HG02763 (cell line): ENCODE measurements around the gene B3GAT1.

Experiments
- ATAC-seq: cut with Tn5 transposase; IDR thresholded peaks from one replicate; pipeline ENCODE4 v1.9.1; 2021; ENCODE audit warnings: mild to moderate bottlenecking, moderate library complexity; ENCODE audit not compliant: unreplicated experiment

The B3GAT1 gene

DNA sequence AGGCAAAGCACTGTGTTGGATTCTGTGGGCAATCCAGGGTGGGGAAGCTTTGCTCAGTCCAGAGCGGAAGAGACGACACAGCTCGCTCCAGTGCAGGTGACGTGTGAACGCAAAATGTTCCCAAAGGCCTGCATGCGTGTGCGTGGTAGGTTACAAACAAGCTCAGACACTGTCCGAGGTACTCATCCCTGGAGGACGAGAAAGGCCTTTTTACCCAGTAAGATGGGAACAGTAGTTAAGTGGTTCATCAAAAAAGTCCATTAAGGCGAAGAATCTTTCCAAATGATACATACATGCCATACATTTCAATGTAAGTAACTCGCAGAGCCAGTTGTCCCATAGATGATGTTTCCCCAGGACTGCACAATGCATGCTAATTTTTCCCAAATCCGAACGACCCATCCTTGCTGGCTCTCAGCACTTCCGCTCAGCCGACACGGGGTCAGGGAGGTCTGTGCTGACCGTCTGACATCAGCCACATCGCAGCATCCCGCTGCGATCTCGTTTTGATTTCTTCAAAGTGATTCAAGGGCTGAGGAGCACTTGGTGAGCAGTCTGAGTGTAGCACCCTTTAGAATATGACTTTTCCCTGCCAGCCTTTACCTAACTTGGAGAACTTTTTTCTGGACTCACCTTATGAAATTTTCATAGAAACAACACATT, 19.0 kb downstream of the B3GAT1 start:
- no peak for ATAC-seq

DNA sequence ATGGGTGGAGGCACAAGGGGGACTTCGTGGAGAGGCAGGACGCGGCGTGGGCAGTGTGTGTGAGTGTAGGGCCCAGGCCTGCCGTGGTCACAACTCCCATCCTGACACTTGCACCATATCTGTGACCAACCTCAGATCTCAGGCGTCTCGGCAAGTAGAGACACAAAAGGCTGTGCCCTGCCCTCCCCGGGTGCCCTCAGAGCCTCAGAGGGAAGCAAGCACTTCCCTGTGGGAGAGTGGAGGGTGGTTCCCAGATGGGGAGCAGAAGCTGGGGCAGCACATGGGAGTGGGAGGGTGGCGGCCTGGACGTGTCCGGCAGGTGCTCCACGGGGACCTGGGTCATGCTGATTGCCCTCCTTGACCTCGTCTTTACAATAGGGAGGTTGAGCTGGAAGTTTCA, 20.4 kb downstream of the B3GAT1 start:
- no peak for ATAC-seq

DNA sequence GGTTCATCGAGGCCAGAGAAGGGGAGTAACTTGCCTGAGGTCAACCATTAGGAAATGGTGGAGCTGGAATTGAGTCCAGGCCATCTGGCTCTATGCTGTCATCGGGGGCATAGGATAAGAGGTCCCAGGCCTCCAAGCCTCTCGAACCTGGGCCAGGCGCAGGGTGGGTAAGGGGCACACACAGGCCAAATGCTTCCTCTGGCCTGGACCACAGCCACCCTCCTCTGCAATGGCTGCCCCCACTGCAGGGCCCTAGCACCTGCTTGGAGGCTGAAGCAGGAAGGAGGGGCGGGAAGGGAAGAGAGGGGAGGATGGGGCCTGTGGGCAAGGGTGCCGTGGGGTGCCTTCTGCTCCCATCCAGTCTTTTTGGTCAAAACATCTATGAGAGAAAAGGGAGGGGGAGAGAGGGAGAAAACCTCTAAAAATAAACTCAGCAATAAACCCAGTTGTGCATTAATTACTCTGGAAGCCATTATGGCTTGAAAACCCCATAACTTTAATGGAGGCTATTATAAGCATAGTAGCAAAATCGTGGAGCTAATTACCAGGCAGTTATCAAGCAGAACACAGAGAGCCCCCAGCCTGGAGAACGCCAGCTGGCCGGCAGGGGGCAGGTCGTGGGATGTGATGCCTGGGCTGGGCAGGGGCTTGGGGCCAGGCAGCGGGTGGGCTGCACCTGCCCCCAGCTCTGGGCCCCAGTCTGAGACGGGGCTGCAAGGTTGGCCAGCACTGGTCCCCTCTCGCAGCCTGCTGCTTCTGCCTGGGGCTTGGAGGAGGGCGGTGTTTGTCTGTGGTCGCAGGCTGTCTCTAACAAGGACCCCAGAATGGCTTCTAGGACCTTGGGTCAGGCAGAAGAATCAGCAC, 21.1 kb downstream of the B3GAT1 start:
- no peak for ATAC-seq

DNA sequence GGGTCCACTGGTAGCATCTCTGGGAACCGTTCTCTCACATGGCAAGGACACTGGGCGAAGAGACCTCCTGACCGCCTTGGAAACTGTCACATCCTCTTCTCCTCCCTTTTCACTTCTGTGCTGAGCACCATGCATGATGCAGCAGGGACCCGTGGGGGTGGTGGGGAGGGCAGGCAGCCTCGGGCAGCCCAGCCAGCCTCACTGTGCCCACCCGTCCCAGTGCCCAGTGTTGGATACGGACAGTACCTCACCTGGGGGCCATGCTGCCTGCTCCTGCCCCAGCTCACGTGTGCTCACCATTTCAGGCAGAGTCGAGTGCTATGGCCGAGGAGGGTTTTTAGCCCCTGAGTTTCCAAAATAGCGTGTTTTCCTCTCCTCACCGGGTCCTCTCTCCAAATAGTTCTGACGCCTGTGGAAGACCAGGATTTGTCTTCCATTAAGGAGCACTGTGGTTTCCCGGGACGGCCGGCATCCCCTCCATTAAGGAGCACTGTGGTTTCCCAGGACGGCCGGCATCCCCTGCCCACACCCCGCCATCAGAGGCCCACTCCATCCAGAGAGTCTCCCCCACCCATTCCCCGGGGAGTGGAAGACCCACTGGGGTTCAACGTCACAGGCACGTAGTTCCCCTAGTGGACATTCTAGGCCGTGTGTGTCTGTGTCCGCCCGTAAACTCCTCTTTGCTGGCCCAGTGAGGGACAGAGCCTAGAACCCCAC, 22.4 kb downstream of the B3GAT1 start:
- no peak for ATAC-seq

DNA sequence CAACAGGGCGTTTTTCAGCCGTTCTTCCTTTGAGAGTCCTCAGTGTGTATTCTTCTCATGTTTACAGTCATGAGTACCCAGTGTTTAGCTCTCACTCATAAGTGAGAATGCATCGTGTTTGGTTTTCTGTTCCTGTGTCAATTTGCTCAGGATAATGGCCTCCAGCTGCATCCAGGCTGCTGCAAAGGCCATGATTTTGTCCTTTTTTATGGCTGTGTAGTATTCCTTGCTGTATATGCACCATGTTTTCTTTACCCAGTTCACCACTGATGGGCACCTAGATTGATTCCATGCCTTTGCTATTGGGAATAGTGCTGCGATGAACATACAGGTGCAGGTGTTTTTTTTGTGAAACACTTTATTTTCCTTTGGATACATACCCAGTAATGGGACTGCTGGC, 23.5 kb downstream of the B3GAT1 start:
- ATAC-seq: no peak

DNA sequence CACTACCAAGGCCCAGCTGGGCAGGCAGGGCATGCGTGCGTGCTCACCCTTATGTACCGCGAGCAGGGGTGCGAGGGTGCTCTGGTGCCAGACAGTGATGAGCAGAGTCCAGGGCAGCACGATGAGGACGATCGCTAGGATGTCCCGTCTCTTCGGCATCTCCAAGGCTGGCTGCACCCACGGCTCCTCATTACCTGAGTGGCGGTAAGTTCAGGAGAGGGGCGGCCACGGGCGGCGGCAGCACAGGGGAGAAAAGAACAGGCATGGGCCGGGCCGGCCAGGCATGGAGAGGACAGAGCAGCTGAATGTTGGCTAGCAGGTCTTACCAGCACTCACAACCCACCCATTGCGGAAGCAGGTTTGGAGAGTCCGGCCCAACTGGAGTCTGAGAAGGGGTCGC, 24.5 kb downstream of the B3GAT1 start:
- ATAC-seq: no peak

DNA sequence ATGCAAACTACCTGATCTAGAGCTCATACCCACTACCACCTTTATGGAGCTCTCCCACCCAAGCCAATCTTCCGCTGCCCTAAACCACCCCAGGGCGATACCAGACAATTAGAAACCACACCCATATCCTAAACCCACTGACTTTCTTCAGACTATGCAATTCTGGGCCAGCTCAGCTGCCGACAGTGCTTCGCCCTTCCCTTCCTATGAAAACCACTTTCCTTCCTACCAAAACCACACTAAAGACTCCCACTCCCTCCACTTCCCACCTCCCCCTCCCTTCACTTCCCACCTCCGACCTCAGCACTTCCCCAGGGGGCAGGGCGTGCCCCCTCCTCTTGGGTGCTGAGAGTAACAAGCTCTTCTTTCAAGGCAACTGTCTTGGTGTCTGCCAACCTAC, 25.1 kb downstream of the B3GAT1 start:
- ATAC-seq: no peak

DNA sequence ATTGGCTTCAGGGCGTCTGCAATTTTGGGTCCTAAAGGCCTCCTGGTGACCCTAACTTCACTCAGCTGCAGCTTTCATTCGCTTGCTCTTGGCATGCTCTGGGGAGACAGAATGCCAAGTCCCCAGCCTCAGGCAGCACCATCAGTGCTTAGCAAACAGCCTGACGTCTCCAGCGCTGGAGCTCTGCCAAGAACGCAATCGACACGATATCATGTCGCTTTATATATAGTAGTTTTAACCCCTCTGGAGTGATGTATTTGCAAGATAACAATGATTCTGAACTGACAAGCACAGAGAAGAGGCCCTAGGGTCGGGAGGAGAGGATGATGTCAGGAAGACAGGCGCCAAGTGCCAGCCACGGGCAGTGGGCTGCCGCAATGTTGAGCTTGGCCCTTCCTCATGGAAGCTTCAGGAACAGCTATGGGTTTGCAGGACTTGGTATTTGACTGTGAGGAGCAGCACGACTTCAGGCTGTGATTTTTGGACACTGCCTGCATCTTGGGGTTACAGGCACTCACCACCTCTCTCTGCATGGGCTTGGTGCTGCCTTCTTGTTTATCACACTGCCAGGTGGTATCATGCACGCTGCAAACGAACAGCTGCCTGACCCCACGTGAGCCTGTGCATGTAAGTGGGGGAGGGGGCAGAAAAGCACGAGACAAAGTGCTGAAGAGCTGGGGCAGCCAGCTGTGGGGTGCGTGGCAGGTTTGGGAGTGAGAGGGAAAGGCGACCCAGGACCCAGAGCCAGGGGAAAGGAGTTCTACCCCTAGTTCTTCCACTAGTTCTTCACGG, 26.1 kb downstream of the B3GAT1 start:
- no peak for ATAC-seq

DNA sequence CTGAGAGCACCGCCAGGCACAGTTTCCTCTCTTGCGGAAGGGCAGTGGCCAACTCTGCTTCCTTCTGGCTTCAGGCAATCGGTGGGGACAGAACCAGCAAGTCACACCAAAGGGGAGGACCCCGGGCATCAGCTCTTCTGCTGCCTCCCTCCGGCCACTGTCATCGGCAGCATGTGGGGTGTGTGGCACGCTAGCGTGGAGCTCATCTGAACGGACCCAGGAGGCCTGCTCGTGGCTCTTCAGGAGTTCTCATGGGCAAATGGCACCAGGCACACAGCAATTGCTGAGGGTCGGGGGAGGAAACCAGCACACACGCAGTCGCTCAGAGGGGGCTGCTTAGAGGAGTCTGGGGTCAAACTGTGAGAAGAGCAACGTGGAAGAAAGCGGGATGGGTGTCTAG, 26.9 kb downstream of the B3GAT1 start:
- ATAC-seq: no peak

DNA sequence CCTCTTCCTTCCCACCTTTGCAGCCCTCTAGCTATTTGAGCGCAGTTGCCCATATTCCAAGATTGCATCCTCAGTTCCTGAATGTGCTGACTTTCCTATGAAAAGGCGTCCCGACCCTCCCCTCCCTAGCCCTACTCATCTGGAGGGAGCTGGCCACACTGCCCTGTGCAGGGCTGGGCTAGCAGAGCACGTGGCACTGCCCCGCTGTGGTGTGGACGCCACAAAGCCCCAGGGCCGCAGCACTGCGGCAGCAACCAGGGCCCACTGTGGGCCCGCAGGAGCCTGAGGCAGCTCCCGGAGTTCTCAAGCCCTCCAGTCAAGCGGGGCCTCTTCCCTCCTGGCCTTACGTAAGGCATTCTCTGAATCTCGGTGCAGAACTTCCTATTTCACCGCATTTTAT, 27.6 kb downstream of the B3GAT1 start:
- no peak for ATAC-seq

DNA sequence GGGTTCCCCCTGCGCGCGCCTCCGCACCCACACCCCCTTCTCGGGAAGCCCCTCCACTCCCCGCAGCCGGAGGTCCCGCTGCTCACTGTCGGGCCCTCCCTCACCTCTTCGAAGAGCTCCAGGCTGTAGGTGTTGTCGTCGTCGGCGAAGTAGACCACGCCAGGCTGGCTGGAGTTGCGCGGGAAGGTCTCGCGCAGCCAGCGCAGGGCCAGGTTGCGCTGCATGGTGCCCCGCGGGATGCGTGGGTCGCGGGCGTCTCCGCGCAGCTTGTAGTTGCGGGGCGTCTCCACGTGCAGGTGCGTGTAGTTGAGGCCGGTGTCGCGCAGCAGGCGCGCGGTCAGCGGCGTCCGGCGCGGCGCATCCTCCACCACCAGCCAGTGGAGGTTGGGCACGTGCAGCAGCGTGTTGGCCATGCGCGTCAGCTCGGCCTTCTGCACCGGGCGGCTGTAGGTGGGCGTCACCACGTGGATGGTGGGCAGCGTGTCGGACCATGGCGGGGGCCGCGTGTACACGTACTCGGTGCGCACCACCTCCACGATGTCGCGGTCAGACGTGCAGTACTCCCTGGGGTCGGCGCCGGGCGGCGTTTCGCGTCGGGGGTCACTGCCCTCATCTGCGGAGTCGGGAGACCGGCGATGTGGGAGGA, 28.3 kb downstream of the B3GAT1 start:
- no peak for ATAC-seq

DNA sequence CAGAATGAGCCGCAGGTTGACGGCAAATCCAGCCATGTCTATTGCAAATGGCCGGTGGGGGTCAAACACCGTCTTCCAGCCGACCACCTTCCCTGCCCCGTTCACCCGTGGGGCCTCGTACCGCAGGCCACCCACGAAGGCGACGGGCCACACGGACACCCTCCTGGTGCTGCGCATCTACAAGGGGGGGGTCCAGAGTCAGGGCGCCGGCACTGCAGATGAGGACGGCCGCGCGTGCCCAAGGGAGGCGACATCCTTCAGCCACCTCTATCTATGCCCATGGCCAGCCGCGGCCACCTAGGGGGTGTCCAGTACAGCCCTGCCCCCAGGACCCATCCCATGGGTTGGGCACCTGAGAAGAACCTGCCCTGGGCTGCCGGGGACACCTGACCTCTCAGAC, 29.2 kb downstream of the B3GAT1 start:
- no peak for ATAC-seq

DNA sequence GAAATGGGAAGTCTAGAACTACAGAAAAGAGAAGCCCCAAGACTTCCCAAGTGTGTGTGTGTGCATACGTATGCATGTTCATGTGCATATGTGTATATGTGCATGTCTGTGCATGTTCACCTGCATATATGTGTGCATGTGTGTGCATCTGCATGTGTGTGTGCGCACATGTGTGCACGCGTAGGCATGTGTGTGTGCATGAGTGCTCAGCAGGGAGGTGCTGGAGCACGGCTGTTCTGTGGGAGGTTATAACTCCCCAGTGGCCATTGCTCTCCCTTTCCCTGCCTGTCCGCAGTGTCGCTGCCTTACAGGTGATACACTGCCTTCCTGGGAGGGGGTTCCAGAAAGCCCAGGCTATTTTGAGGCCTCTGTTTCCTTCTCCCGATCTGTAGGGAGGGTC, 29.8 kb downstream of the B3GAT1 start:
- no peak for ATAC-seq

DNA sequence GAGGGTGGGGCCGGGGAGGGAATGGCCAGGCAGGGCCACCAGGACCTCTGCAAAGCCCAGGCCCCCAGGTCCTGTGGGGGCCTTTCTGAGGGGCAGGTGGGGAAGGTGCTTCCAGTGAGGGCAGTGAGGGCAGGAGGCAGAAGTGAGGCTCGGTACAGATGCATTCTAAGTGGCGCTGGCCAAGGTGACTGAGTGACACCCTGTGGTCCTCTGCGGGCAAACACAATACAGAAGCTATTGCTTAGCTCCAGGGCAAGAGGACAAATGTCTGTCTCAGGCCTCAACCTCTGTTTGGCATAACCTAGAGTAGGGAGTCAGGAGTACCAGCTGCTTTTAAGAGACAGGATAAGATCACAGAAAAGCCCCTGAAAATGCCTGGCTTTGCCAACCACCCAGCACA, 31.3 kb downstream of the B3GAT1 start:
- ATAC-seq: no peak

DNA sequence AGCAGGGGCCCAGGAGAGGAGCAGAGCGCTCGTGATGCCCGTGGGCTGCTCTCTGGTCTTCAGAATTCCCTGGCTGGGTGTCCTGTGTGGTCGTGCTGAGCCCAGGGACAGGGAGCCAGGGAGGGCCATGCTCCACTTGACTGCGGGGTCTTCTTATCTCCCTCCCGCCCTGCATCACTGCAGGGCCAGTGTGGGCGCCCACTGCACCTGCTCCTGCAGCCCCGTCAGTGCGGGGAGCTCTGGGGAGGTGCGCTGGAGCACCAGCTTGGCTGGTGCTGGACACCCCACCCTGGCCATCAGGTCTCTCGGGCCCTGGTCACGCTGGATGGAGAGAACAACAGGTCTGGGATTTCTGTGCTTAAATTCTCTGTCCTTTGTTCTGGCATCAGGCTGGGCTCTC, 31.8 kb downstream of the B3GAT1 start:
- no peak for ATAC-seq

DNA sequence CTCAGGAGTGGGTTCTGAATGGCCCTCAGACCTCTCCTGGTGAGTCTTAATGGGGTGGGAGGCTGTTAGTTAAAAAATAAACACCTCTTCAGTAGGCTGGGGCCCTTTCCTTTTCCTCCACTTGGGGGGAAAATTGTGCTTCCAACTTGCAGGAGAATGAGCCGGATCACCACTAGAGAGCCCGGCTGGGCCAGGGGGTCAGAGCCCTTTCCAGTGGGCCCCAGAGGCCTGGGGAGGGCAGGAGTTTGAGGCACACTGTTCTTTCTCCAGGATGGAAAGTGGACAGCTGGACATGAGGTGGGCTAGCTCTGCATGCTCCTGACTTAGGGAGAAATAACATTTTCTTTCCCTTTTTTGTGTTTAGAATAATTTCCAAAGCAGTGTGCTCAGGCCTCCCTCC, 32.8 kb downstream of the B3GAT1 start:
- ATAC-seq: no peak

DNA sequence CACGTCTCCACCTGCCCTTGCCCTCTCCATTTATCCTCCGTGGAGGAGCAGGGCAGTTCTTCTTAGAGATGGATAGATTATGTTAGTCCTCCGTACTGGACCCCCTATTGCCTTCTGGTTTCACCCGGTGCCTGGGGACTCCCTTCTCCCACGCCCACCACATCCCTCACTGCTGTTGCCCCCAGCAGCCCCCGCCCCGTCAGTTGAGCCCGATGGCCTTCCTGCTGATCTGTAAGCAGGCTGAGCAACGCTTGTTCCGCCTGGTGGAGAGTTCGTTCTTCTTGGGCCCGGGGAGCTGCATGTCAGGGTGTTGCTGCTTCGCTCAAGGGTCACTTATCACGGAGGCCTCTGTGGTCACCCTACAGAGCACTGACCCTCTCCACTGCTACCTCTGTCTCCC, 34.2 kb downstream of the B3GAT1 start:
- no peak for ATAC-seq

DNA sequence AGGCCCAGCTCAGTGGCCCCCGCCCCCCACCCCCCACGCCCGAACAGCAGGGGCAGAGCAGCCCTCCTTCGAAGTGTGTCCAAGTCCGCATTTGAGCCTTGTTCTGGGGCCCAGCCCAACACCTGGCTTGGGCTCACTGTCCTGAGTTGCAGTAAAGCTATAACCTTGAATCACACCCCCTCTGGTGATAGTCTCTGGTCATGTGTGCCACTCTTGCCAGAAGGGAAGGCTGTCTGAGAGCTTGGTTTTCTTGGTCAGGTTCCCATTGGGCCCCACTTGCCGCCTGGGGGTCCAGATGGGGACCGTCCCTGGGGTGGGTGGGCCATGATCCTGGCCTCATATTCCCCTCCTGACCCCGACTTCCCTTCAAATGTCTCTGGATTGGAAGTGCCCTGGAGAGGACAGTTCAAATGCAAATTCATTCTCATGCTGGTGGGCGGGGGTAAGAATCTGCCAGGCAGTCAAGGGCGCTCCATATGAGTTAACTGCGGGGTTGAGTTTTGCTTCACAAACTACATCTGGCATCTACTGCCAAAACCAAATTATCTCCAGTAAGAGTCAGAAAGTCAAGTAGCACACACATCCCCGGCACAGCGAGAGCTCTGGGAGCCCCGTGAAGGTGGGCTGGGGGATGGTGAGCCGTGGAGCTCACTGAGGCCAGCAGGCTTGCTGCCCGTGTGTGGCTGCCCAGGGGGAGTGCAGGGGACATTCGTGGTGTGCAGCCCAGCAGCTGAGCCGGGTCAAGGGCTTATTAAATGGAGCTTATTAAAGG, 35.7 kb downstream of the B3GAT1 start:
- no peak for ATAC-seq

DNA sequence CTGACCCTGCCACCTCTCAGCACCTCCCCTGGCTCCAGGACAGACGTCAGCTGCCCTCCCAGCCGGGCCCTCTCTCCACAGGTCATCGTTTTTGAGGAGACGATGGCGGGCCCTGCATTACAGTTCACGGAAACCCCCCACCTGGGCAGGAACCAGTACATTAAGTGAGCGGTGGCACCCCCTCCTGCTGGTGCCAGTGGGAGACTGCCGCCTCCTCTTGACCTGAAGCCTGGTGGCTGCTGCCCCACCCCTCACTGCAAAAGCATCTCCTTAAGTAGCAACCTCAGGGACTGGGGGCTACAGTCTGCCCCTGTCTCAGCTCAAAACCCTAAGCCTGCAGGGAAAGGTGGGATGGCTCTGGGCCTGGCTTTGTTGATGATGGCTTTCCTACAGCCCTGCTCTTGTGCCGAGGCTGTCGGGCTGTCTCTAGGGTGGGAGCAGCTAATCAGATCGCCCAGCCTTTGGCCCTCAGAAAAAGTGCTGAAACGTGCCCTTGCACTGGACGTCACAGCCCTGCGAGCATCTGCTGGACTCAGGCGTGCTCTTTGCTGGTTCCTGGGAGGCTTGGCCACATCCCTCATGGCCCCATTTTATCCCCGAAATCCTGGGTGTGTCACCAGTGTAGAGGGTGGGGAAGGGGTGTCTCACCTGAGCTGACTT, 37.0 kb downstream of the B3GAT1 start:
- ATAC-seq: no peak
